PC-9 (cell line): ENCODE data around the gene ADAMTSL3.

Experiments used
- EZH2 ChIP-seq: fragments of 200-600 bp; sonication (generic); IDR thresholded peaks from 2 replicates; pipeline ENCODE4 v1.8.0; 2017; ENCODE audit warnings: antibody characterized with exemption, low read depth
- TF ChIP-seq, protein P1 (sequence below): fragments of 200-600 bp; sonication (generic); conservative IDR thresholded peaks from 2 replicates; pipeline ENCODE4 v1.6.1; 2017; ENCODE audit warnings: mixed run types, antibody characterized with exemption, mild to moderate bottlenecking, moderate library complexity

DNA sequence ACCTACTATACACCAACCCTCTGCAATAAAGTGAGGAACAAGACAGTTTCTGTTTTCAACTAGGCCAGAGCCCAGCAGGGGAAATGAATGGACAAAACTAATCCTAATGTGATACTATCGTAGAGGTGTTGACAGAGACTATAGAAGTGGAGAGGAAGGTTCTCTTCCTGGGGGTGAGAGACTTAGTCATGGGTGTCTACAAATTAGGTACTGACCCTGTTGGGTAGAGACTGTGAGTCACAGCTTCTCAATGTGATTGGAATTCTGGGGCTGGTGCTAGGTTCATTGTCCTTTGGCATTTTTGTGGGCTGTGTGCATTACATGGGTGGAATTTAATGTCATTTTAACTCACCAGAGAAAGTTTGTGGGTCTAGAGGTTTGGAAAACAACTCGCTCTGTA is 79.3 kb downstream of the ADAMTSL3 start:
- TF ChIP-seq, protein P1, sequence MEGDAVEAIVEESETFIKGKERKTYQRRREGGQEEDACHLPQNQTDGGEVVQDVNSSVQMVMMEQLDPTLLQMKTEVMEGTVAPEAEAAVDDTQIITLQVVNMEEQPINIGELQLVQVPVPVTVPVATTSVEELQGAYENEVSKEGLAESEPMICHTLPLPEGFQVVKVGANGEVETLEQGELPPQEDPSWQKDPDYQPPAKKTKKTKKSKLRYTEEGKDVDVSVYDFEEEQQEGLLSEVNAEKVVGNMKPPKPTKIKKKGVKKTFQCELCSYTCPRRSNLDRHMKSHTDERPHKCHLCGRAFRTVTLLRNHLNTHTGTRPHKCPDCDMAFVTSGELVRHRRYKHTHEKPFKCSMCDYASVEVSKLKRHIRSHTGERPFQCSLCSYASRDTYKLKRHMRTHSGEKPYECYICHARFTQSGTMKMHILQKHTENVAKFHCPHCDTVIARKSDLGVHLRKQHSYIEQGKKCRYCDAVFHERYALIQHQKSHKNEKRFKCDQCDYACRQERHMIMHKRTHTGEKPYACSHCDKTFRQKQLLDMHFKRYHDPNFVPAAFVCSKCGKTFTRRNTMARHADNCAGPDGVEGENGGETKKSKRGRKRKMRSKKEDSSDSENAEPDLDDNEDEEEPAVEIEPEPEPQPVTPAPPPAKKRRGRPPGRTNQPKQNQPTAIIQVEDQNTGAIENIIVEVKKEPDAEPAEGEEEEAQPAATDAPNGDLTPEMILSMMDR: no peak
- TF ChIP-seq EZH2: no peak
